GM21737 (cell line): ENCODE data around the gene FKBP4.
A peak's percentile ranks its signal among the peaks of the same experiment; 100 is the strongest.

ENCODE experiments used
- ATAC-seq: cut with Tn5 transposase; IDR thresholded peaks from one replicate; pipeline ENCODE4 v1.9.1; 2021; ENCODE audit warnings: mild to moderate bottlenecking, moderate library complexity; ENCODE audit not compliant: unreplicated experiment

Gene FKBP4

GRCh38 chr12:2811801-2812200 is 17.0 kb downstream of the FKBP4 start:
- ATAC-seq = no peak

- ATAC-seq = peak; percentile 94
Measured at GRCh38 chr12:2812290-2813213, 17.8 kb downstream of the FKBP4 start, which contains the start of gene ITFG2. Gene ITFG2, plus strand, starts transcription at chr12:2812668. Its CDS starts 93 bp downstream, at chr12:2812761.

DNA sequence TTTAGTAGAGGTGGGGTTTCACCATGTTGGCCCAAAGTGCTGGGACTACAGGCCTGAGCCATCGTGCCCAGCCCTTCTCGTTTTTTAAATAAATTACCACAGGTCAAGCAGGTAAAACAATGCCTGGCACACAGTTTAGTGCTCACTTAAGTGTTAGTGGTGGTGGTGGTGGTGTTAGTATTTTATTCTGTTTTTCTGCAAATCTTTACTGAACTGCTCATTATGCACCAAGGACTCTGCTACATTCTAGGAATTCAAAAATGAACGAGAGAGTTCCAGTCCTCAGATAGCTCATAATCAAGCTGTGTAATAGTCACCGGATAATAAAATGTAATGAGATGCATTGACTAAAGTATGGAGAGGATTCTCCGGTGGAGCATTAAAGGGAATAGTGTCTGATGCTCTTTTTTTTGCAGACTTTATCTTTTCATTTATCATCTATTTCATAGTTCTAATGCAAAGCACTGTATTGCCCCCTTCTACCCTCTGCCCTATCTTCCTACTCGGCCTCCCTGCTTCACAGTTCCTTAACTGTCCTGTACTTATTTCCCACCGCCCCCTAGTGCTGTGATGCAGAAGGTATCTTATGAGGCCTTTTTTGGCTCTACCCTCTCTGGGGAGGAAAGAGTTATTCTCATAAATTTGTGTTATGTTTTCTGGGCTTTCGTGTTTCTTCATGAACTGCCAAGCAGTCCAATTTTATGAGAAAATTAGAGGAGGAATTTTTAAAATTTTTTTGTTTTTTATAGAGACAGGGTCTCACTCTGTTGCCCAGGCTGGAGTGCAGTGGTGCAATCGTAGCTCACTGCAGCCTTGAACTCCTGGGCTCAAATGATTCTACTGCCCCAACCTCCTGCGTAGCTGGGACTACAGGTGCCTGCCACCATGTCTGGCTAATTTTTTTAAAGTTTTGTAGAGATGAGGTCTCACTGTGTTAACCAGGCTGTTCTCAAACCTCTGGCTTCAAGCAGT is 18.7 kb downstream of the FKBP4 start:
- ATAC-seq = peak; percentile 34

DNA sequence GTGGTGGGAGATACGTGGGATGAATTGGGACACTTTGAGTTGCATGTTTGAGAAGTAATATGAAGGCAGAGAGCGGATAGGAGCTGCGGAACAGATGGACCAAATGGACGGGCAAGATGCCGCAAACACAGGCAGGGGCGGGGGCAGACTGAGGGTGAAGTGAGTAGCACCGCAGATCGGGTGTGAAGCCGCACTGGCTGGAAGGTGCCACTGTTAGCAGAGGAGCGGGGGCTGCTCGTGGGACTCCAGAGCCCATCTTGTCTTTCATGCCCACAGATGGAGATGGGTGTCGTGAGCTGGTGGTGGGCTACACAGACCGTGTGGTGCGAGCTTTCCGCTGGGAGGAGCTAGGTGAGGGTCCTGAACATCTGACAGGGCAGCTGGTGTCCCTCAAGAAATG is 25.0 kb downstream of the FKBP4 start:
- ATAC-seq = no peak

GRCh38 chr12:2820432-2820831 is 25.7 kb downstream of the FKBP4 start:
- ATAC-seq = no peak

DNA sequence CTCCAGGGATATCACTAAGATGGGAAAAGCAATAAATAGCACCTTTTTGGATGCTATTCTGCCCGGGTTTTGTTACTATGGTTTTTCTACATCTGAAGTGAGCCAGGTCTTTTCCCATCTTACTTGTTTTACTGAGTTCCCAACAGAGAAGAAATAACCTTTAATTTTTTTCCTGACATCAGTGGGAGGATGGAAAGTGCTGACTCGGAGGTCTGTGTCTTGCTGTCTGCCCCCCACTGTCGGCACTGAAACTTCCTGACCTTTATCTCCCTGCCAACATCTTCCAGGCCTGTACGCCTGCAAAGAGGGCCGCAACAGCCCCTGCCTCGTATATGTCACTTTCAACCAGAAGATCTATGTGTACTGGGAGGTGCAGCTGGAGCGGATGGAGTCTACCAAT is 28.7 kb downstream of the FKBP4 start:
- ATAC-seq = no peak

GRCh38 chr12:2824541-2824940 is 29.8 kb downstream of the FKBP4 start:
- ATAC-seq = no peak

- ATAC-seq = no peak
Measured at GRCh38 chr12:2825132-2825531, 30.4 kb downstream of the FKBP4 start.

DNA sequence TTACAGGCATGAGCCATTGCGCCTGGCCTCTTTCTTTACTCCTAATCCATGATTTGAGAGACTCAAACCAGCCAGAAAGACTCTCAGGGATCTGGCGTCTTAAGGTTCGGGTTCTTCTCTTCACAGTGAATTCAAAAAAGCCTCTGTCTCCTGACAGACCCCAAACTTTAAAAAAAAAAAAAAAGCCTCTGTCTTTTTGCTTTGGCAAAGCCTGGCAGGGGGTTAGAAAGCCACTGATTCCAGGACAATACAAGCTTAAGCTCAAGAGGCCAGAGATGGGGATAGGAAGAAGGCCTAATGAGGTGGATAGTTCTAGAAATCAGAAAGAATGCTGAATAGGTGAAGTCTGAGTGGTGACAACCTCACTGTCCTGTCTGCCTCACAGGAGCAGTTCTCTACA is 31.3 kb downstream of the FKBP4 start:
- no peak for ATAC-seq

- ATAC-seq = no peak
Measured at GRCh38 chr12:2826721-2827515, 32.1 kb downstream of the FKBP4 start.

DNA sequence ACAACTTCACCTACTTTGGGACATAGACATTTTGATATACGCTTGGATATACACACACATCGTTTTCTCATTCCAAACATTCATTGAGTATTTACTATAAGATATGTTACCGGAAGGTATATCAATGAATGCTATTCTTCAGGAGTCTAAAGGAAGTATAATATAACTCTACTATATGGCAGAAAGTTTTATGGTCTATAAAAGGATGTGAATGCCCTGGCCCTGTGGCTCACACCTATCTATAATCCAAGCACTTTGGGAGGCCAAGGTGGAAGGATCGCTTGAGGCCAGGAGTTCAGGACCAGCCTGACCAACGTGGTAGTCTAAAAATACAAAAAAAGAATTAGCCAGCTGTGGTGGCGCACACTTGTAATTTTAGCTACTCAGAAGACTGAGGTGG is 34.5 kb downstream of the FKBP4 start:
- no peak for ATAC-seq

- no peak for ATAC-seq
Measured at GRCh38 chr12:2832550-2833127, 37.9 kb downstream of the FKBP4 start.

DNA sequence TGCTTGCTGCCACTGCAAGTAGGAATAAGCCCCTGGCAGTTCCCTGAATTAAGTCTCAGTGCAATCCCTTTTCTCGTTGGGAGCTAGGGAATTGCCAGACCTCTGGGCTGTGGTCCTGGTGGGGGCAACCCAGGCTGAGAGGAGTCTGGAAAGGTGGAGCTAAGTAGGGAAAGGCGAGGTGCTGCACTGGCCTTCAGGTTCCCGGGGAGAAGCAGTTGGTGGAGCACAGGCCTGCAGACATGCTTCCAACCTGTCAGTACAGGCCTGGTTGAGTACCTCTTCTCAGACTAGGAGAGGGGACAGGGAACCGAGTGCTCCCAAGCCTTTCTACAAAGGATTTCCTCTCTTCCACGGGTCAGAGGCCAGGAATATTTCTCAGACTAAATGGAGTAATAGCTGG is 38.6 kb downstream of the FKBP4 start:
- no peak for ATAC-seq

DNA sequence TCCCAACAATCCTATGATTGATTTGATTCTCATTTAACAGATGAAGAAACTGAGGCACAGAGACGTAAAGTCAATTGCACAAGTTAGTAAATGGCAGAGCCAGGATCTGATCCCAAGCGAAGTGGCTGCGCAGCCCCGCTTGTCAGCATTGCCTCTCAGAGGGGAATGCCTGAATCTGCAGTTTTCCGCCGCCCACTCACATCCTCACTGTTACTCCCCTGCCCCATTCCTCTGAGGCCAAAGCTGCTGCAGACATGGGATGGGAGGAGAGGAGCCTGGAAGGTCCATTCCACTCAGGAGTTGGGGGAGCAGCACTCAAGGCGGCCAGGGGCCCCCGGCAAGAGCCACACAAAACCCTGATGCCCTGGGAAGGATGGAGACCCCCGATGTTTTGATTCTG is 39.0 kb downstream of the FKBP4 start:
- no peak for ATAC-seq

DNA sequence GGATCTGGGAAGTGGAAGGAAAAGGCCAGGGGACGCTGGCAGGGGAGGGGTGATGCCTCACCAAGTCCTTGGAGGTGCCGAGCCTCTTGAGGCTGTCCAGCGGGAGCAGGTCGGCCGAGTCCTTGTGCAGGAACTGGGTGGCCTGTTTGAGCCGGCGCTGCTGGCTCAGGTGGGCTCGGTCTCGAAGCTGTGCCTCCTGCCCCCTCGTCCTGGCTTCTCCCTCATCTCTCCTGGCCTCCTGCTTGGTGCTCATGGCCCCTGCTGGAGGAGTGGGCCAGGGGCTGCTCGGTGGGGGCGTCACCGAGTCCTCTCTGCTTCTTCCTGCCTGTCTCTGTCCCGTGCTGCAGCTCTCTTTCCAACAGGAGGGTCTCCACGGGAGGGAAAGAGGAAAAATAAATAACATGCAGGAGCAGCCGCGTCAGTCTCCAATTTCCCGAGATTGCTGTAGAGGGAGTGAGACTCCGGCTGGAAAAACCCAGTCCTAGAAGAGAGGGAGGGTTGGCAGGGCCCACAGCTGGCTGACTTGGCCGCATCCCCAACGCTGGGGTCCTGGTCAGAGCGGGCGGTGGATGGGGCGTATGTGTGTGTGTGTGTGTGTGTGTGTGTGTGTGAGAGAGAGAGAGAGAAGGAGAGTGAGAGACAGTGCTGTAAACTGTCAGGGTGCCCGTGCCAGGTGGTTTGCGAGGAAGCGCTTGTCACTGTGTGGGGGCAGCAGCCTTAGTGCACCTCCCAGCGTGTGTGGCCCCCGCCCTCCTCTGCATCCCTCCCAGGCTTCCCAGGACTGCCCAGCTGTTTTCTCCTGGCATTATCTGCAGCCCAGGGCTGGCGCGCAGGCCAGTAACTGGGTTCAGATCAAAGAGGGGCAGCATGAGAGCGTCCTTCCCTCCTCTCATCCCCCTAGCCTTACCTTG is 40.1 kb downstream of the FKBP4 start, which contains the start of gene NRIP2:
Gene NRIP2 (minus strand): TSS at position 455 of the 911 bp plus-strand sequence. CDS start 52 bp downstream, at position 403.
- no peak for ATAC-seq

DNA sequence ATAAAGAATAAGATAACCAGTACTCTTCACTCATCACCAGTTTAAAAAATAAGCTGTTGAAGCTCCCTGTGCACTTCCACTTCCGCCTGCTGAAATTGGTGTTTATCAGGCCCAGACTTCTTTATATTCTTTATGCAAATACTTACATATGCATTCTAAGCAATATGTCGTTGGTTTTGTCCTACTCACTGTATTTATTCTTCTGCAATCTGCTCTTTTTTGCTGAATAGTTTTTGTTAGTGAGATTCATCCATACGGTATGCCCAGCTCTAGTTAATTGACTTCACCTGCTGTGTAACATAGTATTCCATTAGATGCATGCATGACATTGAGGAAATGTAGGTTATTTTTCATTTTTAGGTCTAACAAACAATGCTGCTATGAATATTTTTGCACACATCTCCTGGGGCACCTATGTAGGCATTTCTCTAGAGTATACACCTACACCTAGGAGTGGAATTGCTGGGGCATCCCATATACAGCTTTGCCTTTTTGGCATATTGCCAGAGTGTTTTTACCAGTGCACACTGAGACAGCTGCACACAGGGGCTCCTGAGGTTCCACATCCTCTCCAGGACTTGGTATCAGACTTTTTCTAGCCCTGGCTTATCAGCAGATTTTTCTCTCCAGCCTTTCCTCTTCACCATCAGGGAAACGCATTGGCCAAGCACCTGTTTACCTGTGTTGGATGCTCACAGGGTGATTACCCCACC is 41.1 kb downstream of the FKBP4 start:
- no peak for ATAC-seq

DNA sequence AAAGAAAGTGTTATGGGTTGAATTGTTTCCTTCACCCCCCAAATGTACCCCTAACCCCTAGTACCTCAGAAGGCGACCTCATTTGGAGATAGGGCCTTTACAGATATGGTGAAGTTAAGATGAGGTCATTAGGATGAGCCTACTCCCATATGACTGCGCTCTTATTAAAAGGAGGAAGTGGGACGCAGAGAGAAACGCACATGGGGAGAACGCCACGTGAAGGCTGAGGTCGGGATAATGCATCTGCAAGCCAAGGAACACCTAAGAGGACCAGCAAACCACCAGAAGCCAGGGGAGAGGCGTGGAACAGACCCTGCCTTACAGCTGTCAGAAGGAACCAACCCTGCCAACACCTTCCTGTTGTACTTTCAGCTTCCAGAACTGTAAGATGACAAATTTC is 41.8 kb downstream of the FKBP4 start:
- ATAC-seq = no peak

GRCh38 chr12:2841056-2841650 is 46.4 kb downstream of the FKBP4 start:
- ATAC-seq = no peak
